Measurements from ENCODE around the gene ADRA2B. TPM values are rescaled to one million over a fixed set of nuclear protein-coding genes. Genes with fewer than 3 reads are reported as not detected.

Gene ADRA2B
- total RNA-seq, 1 experiment from 2014 or later, result 0.47 TPM

GRCh38 chr2:96130483-96130882 lies 14.1 kb upstream of the ADRA2B start:
- H3K36me3 ChIP-seq (ENCODE audit: control insufficient read depth in 1 of 2, insufficient read depth in 2 of 2, low read length in 2 of 2), result no peaks in the 10 kb centered on the region
- H3K9ac ChIP-seq (ENCODE audit: low read length), result no peak overlapping the region
- no peaks in the 10 kb centered on the region for H3K4me1 ChIP-seq (ENCODE audit: control insufficient read depth in 1 of 2, insufficient read depth in 2 of 2, low read length in 2 of 2)
- H3K27me3 ChIP-seq (ENCODE audit: insufficient read depth, low read length), result no peaks in the 10 kb centered on the region
- H4K20me1 ChIP-seq (ENCODE audit: insufficient read depth), result no peaks in the 10 kb centered on the region
- H2AFZ ChIP-seq (ENCODE audit: low read depth, low read length, poor library complexity, severe bottlenecking), result no peak overlapping the region
- no peak overlapping the region for H3K4me2 ChIP-seq (ENCODE audit: low read length)
- no peak overlapping the region for H3K27ac ChIP-seq (ENCODE audit: low read depth, low read length)
- ChIA-PET CTCF (no interaction called here), RAD21 (ENCODE audit: low non-redundant PET in 1 of 2, low total read pairs in 2 of 2, uncharacterized antibody in 2 of 2, unreplicated experiment in 2 of 2) (no interaction called here), POLR2A (no interaction called here)
- BruUV-seq (replicated peaks), result no TSS peak
- DNase-seq (ENCODE audit: low read depth, low spot score) (no peak), ATAC-seq (no peak)
- TF ChIP-seq SP1 (IDR thresholded peaks at IDR 0.05; ENCODE audit: low read depth), result no peak
- TF ChIP-seq SRF (IDR thresholded peaks at IDR 0.05; ENCODE audit: low read depth), result no peak
- TF ChIP-seq EZH2phosphoT487 (IDR thresholded peaks at IDR 0.05; ENCODE audit: borderline replicate concordance), result no peak
- no peak for TF ChIP-seq EZH2 (IDR thresholded peaks at IDR 0.05)
- TF ChIP-seq POLR2A (IDR thresholded peaks at IDR 0.05; ENCODE audit: borderline replicate concordance, extremely low read depth, insufficient read depth, insufficient read length), result no peak
- no peak for TF ChIP-seq ELF1 (IDR thresholded peaks at IDR 0.05; ENCODE audit: borderline replicate concordance, low read depth)
- TF ChIP-seq ZFX (IDR thresholded peaks at IDR 0.05), result no peak
- no peak for TF ChIP-seq ATF3 (IDR thresholded peaks at IDR 0.05)
- TF ChIP-seq ZNF274 (IDR thresholded peaks at IDR 0.05; ENCODE audit: low read depth, low read length), result no peak
- no peak for TF ChIP-seq TCF7L2 (IDR thresholded peaks at IDR 0.05; ENCODE audit: borderline replicate concordance, extremely low read depth, insufficient read depth, insufficient read length)
- TF ChIP-seq EGR1 (IDR thresholded peaks at IDR 0.05; ENCODE audit: low read depth), result no peak
- H3K4me3 ChIP-seq (replicated peaks in 1 of 2; ENCODE audit: low read depth in 1 of 2, low read length in 2 of 2), result no peak overlapping the region
- no peaks in the 10 kb centered on the region for H3K9me2 ChIP-seq (ENCODE audit: insufficient read depth)
- intact Hi-C loops (cut with micrococcal nuclease), result no loop called here
- no peaks in the 10 kb centered on the region for H3K79me2 ChIP-seq (ENCODE audit: insufficient read depth, low read length)
- no peaks in the 10 kb centered on the region for H3K9me3 ChIP-seq (ENCODE audit: control insufficient read depth in 1 of 2, insufficient read depth in 1 of 2, low read depth in 1 of 2, low read length in 2 of 2)

DNA sequence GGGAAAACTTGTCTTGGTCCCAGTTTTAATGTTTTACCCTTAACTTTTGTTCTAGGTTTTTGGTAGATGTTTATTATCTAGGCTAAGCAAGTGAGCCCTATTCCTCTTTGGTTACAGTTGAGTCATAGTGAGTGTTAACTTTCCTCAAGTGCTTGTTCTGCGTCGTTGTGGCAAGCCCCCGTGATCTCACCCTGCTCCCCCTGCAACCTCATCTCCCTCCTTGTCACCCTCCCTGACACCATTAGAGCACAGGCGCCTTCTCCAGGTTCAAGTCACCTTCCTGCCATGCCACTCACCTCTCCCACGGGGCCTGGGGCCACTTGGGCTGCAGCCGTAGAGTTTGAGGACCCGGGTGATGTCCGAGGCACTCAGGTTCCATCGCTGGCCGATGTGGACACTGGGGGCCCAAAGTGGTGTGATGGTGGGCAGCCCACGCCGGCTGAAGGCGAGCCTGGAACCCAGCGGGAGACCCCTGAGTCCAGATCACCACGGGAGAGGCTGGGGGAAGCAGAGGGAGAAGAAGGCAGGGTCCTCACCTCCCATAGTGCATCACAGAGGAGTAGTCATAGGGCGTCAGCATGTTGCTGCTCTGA lies 13.3 kb upstream of the ADRA2B start:
- Histone ChIP-seq H3K9me2 (ENCODE audit: insufficient read depth) (no peaks in the 10 kb centered on the region), H3K79me2 (ENCODE audit: insufficient read depth, low read length) (no peaks in the 10 kb centered on the region), H3K4me2 (ENCODE audit: low read length) (no peak overlapping the region), H3K36me3 (ENCODE audit: control insufficient read depth in 1 of 2, insufficient read depth in 2 of 2, low read length in 2 of 2) (no peaks in the 10 kb centered on the region), H3K4me1 (ENCODE audit: control insufficient read depth in 1 of 2, insufficient read depth in 2 of 2, low read length in 2 of 2) (no peaks in the 10 kb centered on the region), H3K27ac (ENCODE audit: low read depth, low read length) (no peak overlapping the region), H3K9me3 (ENCODE audit: control insufficient read depth in 1 of 2, insufficient read depth in 1 of 2, low read depth in 1 of 2, low read length in 2 of 2) (no peaks in the 10 kb centered on the region), H2AFZ (ENCODE audit: low read depth, low read length, poor library complexity, severe bottlenecking) (no peak overlapping the region), H3K27me3 (ENCODE audit: insufficient read depth, low read length) (no peaks in the 10 kb centered on the region), H3K4me3 (replicated peaks in 1 of 2; ENCODE audit: low read depth in 1 of 2, low read length in 2 of 2) (no peak overlapping the region), H3K9ac (ENCODE audit: low read length) (no peak overlapping the region), H4K20me1 (ENCODE audit: insufficient read depth) (no peaks in the 10 kb centered on the region)
- intact Hi-C loops (cut with micrococcal nuclease), result no loop called here
- ChIA-PET RAD21 (ENCODE audit: low non-redundant PET in 1 of 2, low total read pairs in 2 of 2, uncharacterized antibody in 2 of 2, unreplicated experiment in 2 of 2) (no interaction called here), CTCF (no interaction called here), POLR2A (no interaction called here)
- ATAC-seq (no peak), DNase-seq (ENCODE audit: low read depth, low spot score) (no peak)
- BruUV-seq (replicated peaks), result no TSS peak
- TF ChIP-seq ELF1 (IDR thresholded peaks at IDR 0.05; ENCODE audit: borderline replicate concordance, low read depth) (no peak), CBX3 (IDR thresholded peaks at IDR 0.05; ENCODE audit: low read depth) (no peak), POLR2A (IDR thresholded peaks at IDR 0.05; ENCODE audit: borderline replicate concordance, extremely low read depth, insufficient read depth, insufficient read length) (no peak), ATF3 (IDR thresholded peaks at IDR 0.05) (no peak), MAX (IDR thresholded peaks at IDR 0.05) (no peak), JUND (IDR thresholded peaks at IDR 0.05) (no peak), SIN3A (IDR thresholded peaks at IDR 0.05; ENCODE audit: low read depth) (no peak), POLR2AphosphoS5 (IDR thresholded peaks at IDR 0.05; ENCODE audit: low read depth, low read length) (no peak), EZH2phosphoT487 (IDR thresholded peaks at IDR 0.05; ENCODE audit: borderline replicate concordance) (no peak), ZNF274 (IDR thresholded peaks at IDR 0.05; ENCODE audit: low read depth, low read length) (no peak), SRF (IDR thresholded peaks at IDR 0.05; ENCODE audit: low read depth) (no peak)
- TF ChIP-seq, protein P1, sequence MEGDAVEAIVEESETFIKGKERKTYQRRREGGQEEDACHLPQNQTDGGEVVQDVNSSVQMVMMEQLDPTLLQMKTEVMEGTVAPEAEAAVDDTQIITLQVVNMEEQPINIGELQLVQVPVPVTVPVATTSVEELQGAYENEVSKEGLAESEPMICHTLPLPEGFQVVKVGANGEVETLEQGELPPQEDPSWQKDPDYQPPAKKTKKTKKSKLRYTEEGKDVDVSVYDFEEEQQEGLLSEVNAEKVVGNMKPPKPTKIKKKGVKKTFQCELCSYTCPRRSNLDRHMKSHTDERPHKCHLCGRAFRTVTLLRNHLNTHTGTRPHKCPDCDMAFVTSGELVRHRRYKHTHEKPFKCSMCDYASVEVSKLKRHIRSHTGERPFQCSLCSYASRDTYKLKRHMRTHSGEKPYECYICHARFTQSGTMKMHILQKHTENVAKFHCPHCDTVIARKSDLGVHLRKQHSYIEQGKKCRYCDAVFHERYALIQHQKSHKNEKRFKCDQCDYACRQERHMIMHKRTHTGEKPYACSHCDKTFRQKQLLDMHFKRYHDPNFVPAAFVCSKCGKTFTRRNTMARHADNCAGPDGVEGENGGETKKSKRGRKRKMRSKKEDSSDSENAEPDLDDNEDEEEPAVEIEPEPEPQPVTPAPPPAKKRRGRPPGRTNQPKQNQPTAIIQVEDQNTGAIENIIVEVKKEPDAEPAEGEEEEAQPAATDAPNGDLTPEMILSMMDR (IDR thresholded peaks at IDR 0.05 in 2 of 3, conservative IDR thresholded peaks at IDR 0.05 in 1 of 3; ENCODE audit: borderline replicate concordance in 1 of 3, insufficient read depth in 1 of 3, low read depth in 2 of 3, low read length in 2 of 3), result no peak

Data from HCT116 (cell line).